Stimulated activated CD4-positive, alpha-beta T cell treated with anti-CD3 and anti-CD28 coated beads, Interleukin-4, amount 100 ng/mL, for 24 hours (primary cell): Measurements from ENCODE around the gene PHF19.

Experiments used
- DNase-seq: peaks from one replicate; pipeline ENCODE4 v3.0.0-alpha.2; 2020

PHF19 gene

DNA sequence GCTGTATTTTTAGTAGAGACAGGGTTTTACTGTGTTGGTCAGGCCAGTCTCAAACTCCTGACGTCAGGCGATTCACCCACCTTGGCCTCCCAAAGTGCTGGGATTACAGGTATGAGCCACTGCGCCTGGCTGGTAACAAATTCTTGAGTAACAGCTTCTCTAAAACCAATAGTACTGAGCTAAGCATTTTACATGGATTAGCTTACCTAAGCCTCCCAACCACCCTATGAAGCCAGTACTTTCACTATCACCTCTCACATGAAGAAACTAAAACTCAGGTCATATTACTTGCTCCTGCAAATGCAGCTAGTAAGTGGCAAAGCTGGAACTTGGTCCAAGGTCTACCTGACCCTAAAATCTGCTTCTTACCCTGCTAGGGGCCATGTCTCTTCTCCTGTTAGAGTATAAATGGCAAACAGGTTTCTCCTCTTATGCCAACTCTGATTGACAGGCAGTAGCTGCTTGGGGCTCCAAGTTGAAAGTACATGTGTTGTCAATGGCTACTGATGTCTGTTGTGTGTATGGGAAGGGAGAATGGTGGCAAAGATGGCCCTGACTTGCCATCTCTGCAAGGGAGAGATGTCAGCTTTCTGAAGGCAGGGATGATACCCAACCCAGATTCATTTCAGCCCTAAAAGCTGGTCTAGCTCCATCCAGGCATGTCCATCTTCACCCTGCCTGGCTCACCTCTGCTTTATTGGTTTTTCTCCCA, 4.0 kb downstream of the PHF19 start:
- DNase-seq, result no peak

DNA sequence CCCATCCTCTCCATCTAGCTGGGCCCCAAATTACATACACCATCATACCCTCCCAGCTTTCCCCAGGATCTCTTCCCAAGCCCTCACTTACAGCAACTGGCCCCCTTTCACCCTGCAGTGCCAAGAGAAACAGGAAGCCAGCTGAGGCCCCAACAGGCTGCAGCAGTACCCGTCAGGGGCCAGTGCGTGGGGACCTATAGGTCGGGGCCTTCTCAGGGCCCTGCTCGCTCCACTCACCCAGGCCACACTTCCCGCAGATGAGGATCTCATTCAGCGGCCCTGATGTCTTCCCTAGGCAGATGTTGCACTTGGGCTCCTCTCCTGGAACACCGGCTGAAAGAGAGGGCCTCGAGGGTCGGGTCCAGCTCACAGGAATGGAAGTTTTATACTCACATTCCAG, 6.8 kb downstream of the PHF19 start:
- DNase-seq, result no peak

DNA sequence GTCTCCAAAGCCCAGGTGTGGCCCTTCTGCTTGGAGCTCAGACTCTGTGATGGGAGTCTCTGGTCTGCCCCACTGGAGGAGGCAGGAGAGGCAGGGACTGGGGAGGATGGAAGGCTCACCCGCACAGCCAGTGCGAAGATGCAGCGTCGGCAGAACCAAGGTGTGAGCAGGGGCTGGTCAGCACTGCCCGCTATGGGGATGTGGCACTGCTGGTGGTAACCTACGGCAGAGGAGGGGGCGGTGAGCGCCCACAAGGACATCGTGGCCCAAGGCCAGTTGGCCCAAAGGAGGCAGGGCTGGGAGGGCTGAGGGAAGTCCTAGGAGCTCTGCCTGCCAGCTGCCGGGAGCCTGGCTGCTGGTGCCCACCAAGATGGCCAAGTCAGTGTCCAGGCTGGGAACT, 7.3 kb downstream of the PHF19 start:
- DNase-seq, result no peak

DNA sequence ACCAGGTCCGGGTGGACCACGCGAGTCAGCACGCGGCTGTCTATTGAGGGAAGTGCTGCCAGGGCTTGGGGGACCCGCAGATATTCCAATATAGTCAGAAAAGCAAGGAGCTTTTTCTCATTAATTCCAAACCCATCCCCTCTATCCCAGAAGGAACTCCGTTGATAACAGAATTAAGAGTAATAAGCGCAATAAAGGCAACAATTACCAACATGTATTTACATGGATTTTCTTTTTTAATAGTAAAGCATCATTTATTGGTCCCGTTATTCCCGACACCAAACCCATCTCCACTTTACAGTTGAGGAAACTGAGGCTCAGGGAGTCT, 7.7 kb downstream of the PHF19 start:
- no peak for DNase-seq

DNA sequence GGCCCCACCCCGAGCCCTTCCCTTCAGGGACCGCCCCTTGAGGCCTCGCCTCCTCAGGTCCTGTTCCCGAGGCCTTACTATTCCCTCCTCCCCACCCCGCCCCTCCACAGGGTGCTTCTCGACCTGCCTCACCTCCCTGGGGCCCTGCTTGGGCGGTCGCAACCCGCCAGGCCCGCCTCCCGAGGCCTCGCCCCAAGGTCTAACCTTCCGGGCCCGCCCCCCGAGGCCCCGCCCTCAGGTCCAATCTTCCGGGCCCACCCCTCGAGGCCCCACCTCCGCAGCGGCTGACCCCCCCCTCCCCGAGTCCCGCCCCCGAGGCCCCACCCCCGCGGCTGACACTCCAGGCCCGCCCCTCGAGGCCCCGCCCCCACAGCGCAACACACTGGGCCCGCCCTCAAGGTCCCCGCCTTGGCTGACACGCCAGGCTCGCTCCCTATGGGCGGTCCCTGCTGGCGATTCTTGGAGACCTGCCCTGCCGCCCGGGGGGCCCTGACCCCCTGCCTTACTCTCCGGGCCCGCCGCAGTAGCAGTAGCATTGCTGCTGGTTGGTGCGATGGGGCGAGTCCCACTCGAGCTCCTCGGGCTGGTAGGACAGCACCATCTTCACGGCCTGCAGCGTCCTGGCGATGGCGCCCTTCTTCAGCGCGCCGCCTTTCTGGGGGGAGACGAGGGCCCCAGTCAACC, 8.2 kb downstream of the PHF19 start:
- peak; percentile 98 for DNase-seq

DNA sequence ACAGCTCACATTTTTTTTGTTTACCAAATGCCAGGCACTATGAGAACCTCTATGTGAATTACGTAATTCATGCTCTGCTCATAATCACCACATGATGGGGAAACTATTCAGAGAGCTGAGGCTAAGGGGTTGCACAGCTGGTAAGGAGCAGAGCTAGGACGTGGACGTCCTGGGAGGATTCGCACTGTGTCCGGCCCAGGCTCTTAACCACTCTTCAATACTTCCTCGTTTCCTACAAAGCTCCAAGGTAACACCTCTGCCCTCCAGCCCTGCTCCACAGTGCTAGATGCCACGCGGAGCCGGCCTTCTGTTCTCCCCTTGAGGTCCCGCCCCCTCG, 8.7 kb downstream of the PHF19 start:
- DNase-seq, result no peak

DNA sequence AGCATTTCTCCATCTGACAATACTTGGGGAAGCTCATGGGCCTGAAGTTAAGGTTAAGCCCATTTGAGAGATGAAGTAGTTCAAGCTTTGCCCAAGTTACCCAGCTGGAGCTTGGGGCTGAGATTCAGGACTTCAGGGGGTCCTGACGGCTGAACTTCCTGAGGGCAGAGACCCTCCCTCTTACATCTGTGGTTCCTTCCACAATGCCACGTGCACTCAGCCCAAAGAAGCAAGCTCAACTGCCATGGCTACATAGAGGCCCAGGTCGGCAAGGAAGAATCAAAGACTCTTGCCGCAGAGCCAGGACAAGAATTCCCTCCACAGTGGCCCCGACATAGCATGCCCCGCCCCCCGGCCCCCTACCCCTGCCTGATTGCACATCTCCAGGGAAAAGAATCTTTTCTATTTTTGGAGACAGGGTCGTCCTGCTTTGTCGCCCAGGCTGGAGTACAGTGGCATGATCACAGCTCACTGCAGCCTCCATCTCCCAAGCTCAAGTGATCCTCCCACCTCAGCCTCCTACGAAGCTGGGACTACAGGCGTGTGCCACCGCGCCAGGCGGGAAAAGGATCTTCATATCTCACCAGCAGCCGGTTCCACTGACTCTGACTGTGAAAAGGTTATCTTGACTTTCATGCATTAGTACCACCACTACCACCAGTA, 9.2 kb downstream of the PHF19 start:
- no peak for DNase-seq

DNA sequence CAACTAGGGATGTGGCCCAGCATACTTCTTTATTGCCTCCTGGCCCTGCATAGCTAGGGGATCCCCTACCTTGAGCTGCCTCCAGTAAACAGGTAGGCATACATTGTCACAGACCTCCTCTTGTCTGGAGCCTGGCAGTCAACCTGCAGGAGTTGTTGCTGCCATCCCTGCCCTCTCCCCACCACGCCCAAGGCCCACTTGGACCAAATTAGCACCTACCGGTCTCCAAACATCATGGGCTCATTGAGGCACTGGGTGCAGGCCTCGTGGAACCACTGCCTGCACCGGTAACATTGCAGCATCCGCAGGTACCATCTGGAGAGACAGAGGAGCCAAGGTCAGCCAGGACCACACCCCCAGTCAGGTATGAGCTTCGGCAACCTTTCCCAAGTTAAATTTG, 10.3 kb downstream of the PHF19 start:
- no peak for DNase-seq

DNA sequence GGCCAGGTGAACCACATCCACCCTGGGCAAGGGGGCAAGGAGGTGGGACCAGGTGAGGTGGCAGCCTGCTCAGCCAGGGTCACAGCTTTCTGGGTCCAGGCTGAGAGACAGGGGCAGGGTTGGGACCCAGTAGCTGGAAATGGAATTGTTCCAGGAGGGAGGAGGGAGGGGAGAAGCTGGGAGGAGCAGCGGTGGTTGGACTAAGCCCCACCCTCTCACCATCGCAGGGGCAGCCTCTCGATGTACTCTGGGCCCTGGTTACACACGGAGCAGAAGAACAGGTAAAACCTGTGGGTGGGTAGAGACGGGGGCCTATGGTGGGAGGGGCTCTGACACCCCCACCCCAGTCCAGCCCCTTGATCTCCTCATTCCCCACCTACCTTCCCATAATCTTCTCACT, 11.2 kb downstream of the PHF19 start:
- no peak for DNase-seq

DNA sequence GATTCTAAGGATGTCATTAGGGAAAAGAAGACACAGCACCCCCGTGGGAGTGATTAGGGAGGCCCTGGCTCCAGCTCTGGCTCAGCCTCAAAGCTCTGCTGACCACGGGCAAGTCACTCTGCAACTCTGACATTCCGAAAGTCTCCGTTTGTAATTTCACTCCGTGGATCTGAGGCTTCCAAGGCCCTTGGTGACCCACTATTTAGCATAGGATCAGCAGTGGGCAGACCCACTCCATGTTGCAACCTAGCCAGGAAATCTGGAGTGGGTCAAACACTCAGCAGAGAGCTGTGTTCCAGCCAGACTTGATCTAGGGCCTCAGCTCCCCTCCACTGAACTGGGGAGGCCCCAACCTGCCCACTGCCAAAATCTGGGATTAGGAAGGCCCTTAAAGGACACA, 11.8 kb downstream of the PHF19 start:
- no peak for DNase-seq

DNA sequence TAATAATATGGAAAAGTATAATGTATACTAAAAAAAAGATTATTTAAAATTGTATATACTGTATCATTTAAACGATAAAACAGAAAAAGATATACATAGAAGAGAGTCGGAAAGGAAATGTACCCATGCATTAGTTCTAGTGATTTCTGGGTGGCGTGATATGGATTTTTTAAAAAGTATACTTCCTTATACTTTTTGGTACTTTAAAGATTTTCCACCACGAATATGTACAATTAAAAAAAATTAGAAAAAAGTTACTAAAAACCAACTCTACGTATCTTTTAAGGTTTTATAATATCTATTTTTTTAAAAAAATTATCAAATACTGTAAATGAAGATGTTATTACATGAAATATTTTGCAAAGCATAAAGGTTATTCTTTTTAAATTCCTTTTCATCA, 12.3 kb downstream of the PHF19 start:
- no peak for DNase-seq

DNA sequence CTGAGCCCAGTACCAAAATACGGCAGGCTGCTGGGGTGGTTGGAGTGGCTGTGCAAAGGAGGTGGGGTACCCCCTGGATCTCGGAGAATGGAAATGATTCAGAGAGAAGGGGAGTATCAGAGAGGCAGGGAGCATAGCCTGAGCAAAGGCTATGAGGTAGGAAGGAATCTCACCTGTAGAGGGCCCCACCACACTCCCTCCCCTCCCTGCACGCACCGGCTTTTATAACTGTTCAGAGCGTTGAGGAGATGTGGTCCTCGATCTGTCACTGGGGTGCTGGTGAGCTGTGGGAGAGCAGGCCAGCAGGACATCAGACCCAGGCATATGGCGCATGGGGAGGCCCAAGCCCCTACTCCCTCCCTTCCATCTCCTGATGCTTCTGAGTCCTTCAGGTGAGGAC, 13.2 kb downstream of the PHF19 start:
- no peak for DNase-seq

DNA sequence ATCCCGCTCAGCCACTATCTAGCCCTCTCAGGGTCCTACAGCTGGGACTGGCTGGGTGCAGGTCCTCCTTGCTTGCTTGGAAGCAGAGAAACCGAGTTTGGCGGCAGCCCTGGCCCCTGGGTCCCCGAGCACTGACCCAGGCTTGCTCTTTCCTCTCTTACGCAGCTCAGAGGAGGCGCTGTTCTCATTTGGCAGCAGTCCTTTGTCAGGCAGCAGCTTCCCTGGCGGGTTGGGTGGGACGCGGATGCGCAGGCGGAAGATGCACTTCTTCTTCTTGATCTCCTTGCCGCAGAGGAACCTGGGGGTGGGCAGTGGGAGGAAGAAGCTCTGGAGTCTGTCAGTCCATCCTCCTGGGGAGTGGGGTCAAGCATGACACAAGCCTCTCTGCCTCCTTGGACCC, 14.5 kb downstream of the PHF19 start:
- no peak for DNase-seq

DNA sequence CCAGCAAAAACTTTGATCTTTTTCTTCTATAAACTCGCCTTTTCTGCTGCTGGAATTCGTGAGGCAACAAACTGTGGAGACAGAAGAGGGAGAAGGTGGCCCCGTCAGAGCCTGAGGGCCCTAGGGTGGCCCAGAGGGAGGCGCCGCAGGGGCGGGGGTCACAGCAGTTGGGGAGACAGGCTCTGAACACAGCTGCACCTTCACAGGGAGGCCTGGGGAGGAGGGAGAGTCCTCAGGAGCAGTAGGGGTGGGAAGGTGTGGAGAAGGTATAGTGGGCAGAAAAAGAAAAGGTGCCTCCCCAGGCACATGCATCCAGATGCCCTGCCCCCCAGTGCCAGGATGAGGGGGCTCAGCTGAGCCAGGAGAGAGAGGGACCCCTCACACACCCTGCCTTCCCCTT, 15.1 kb downstream of the PHF19 start:
- DNase-seq, result no peak

DNA sequence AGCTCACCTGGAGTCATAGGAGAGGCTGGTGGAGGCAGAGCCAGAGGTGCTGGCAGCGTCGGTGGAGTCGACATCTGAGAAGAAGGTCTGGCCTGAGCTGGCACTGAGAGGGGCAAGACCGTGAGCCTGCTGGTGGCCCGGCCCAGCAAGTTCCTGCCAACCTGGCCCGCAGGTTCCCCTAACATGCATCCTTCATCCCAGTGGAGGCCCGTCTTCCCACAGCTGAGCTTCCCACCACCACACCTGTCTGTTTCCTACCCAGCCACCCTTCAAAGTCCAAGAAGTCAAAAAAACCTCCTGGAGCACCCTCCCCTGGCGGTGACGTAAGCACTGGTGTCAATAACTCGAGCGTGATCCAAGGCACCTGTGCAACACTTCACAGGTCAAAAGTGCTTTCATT, 16.9 kb downstream of the PHF19 start:
- no peak for DNase-seq

DNA sequence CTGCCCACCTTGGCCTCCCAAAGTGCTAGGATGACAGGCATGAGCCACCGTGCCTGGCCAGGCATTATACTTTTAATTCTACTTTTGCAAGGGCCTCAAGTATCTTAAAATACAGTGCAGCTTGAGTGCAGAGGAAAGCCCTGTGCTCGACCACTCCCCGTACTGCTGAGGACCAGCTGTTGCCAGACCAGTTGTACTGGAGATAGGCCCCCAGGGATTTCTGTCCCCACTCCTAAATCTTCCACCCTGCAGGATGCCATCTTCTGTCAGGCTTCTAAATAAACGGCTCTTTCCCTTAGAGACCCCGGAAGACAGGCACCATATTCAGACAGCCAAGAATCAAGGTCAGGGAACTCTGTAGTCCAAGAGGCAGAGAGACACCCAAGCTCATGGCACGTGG, 17.6 kb downstream of the PHF19 start:
- no peak for DNase-seq

DNA sequence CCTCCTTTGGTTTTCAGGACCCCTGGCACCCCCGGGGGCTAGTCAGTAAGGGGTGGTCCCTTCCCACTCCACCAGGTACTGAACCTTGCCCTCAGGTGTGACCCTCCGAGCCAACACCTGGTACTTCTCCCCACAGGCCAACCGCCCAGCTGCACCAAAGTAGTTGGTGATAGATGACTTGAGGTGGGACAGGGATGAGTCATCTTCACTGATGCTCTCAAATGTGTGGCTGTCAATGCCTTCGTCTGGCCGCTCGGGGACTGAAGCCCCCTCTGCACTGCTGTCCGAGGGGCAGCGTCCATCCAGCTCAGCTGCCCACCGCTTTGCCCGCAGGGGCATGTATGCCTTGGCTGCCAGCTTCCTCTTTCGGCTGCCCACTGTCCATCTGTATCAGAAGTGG, 19.1 kb downstream of the PHF19 start:
- no peak for DNase-seq

DNA sequence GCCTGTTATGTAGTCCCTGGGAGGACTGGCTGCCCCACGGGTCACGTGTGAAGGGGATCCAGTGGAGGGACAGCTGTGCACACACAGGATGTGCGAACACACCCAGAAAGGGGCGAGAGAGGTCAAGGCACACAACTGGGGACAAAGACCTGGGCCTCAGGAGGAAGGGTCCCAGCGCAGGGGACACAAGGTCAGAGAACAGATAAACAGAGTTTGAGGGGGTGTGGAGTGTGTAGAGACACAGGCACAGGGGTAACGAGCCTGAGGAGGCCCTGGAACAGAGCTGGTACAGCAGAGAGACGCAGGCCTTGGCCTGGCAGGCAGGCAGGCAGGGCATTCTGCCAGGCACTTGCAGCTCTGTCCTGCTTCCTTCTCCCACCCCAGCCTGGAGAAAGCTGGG, 19.5 kb downstream of the PHF19 start:
- no peak for DNase-seq

DNA sequence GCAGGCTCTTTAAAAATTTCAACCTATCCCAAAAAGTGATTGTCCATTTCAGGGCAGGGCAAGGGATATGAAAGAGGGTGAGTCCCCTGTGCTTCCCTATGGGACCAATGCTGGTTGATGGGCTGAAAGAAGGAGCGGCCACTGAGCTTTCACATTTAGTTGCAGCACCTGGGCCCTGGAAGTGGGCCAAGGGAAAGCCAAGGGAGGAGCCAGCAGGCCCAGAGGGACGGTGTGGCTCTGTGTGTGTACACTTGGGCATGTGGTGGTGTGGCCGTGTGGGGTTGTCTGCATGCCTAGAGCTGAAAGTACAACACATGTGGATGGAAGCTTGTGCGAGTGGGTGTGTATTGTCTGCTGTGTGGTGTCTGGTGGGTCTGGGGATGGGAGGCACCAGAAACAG, 20.3 kb downstream of the PHF19 start:
- no peak for DNase-seq

DNA sequence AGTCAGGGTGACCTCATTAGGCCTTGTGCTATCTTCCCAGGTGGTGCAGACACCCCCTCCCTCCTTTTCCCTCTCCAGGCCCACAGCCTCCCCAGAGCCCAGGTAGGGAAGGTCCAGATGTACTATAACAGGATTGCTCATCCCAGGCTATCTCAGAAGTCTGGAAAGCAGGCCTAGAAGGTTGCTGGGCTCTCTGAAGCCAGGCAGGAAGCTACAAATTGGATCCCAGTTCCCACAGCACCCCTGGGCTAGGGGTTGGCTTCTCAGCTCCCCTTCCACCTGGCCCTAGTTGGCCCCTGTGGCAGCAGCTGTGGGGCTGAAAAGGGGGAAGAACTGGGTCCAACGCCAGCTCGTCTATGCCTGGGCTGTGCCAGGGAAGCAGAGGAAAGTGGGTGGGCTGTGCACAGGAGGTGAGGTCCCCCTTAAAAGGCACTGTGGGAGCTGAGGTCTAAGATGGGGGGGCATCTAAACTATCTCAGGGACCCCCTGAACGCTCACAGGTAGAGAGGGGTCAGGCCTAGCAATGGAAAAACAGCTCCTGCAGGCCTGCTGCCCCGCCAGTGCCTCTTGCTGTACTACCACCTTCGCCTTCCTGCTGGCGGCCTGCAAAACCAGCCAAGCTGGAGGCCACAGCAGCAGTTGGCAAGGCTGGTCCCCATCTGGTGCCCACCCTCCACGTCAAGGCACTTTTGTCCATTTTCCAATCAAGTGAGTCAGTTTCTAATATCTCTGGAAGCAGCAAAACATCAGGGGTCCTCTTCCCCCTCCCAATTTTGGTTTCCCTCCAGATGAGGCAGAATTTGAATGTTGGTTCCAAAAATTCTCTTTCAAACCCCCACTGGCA, 20.9 kb downstream of the PHF19 start:
- no peak for DNase-seq

DNA sequence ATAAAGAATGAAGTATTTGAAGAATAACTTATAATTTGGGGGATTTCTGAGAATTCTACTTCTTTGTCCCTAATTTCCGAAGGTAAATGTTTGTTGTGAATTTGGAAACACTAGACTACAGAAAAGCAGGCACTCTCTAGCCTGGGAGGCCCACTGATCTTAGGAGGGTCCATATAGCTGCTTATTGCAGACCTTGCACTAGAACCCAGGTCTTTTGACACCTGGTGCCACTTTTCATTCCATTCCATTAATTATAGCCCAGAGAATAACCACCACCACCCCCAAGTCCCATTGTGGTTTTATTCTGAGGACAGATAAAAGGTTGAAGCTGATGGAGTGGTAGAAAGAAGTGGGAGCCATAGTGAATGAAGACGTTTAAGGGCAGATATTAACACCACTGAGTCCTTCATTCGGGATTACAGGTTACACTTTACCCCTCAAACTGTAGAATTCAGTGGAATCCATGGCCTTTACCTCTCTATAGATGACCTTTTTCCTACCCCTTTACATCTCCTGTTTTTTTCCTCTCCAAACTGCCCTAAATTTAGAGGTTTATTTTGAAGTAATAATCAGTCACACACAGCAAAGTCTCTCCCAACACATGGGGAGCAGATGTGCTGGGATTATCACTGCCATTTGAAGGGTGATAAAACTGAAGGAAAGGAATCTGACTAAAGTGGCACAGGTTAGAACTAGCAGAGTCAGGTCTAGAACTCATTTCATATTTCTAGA, 22.2 kb downstream of the PHF19 start:
- DNase-seq, result no peak

DNA sequence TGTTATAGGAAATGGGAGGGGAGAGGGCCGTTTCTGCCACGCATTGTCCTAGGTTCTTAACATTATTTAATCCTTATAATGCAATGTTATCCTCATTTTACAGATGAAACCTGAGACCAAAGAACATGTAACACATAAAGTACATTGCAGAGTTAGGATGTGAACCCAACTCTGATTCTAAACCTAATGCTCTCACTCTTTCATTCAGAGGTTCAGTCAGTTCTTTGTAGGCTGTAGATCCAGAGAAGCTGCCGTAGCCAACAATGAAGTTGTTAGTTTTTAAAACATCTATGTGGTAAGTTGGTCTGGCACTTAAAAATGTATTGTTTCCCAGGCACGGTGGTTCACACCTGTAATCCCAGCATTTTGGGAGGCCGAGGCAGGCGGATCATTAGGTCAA, 23.8 kb downstream of the PHF19 start:
- DNase-seq, result no peak
